CD4-positive, alpha-beta memory T cell (primary cell): ENCODE measurements around the gene ASTN2. TPM values are rescaled to one million over a fixed set of nuclear protein-coding genes. Genes with fewer than 3 reads are reported as not detected.
"Not testable (repeated sequence)": the region's sequence is repeated elsewhere in the genome, so short reads cannot be mapped to it uniquely, and the experiment has no call there.

Experiments used
- CTCF ChIA-PET: fragments of 350-600 bp; sonication (Branson Sonifier 250); formaldehyde crosslinking; loops from one replicate; lab custom pipeline; 2021; ENCODE audit warnings: inconsistent platforms; ENCODE audit not compliant: partially characterized antibody; lab: Charles Lee
- POLR2A ChIA-PET: fragments of 350-600 bp; sonication (Branson Sonifier 250); formaldehyde crosslinking; loops from one replicate; lab custom pipeline; 2021; ENCODE audit not compliant: partially characterized antibody; lab: Charles Lee
- DNase-seq, 5 donors: peaks; one replicate each; pipeline versions ENCODE4 v3.0.0 to v3.0.0-alpha.2; 2020 to 2022; ENCODE audit warnings: mixed read lengths in 1 of 5
- H3K27ac ChIP-seq: one replicate; pipeline ENCODE4 v1.7.0; 2013; ENCODE audit warnings: low read depth, low read length
- H3K27me3 ChIP-seq: 2 replicates; pipeline ENCODE4 v1.7.0; 2013; ENCODE audit warnings: mild to moderate bottlenecking, low read length, moderate library complexity; ENCODE audit not compliant: insufficient read depth
- H3K36me3 ChIP-seq: 2 replicates; pipeline ENCODE4 v1.7.0; 2013; ENCODE audit warnings: mild to moderate bottlenecking, low read length, moderate library complexity; ENCODE audit not compliant: insufficient read depth
- H3K4me1 ChIP-seq: 2 replicates; pipeline ENCODE4 v1.7.0; 2013; ENCODE audit warnings: mild to moderate bottlenecking, low read length, moderate library complexity; ENCODE audit not compliant: insufficient read depth
- H3K4me3 ChIP-seq, 2 donors: one replicate each; pipeline ENCODE4 v1.7.0; 2013; ENCODE audit warnings: low read length in 2 of 2, mild to moderate bottlenecking in 1 of 2
- H3K9me3 ChIP-seq, 2 donors: one replicate each; pipeline ENCODE4 v1.7.0; 2013; ENCODE audit warnings: low read length in 2 of 2, control low read depth in 1 of 2; ENCODE audit not compliant: control insufficient read depth in 1 of 2
- H3K27ac Mint-ChIP-seq, 7 donors: one replicate each; pipeline ENCODE4 v1.8.0; 2020 to 2021; ENCODE audit warnings: mixed read lengths in 7 of 7, mild to moderate bottlenecking in 6 of 7, inconsistent platforms in 3 of 7, moderate library complexity in 3 of 7
- H3K27me3 Mint-ChIP-seq, 2 donors: one replicate each; pipeline ENCODE4 v1.8.0; 2020 to 2021; ENCODE audit warnings: mixed read lengths in 2 of 2
- H3K36me3 Mint-ChIP-seq, 2 donors: one replicate each; pipeline ENCODE4 v1.8.0; 2020 to 2021; ENCODE audit warnings: mixed read lengths in 2 of 2, inconsistent platforms in 1 of 2, mild to moderate bottlenecking in 1 of 2
- H3K4me1 Mint-ChIP-seq, 4 donors: one replicate each; pipeline ENCODE4 v1.8.0; 2020 to 2021; ENCODE audit warnings: mixed read lengths in 4 of 4, mild to moderate bottlenecking in 1 of 4
- H3K4me3 Mint-ChIP-seq, 8 donors: one replicate each; pipeline ENCODE4 v1.8.0; 2020 to 2021; ENCODE audit warnings: mixed read lengths in 8 of 8, mild to moderate bottlenecking in 7 of 8, moderate library complexity in 6 of 8, inconsistent platforms in 3 of 8
- H3K9me3 Mint-ChIP-seq, 8 donors: one replicate each; pipeline ENCODE4 v1.8.0; 2020 to 2021; ENCODE audit warnings: mixed read lengths in 8 of 8, mild to moderate bottlenecking in 5 of 8, inconsistent platforms in 3 of 8, moderate library complexity in 1 of 8
- intact Hi-C: fragments of 100-400 bp; cut with micrococcal nuclease; formaldehyde crosslinking; loops from one replicate; pipeline ENCODE4 v1.15.1; 2023
- polyA plus RNA-seq, 2 donors: library from polyadenylated mRNA; unstranded; fragments of 300-500 nt; fragmentation: Illumina TruSeq; gene quantifications; one replicate each; pipeline ENCODE4 v1.2.3, GENCODE V29; 2021
- total RNA-seq, 2 experiments: library from RNA; stranded (reverse); gene quantifications; one replicate each; pipeline ENCODE4 v1.2.3, GENCODE V29; 2021

ASTN2 gene
- total and polyA plus RNA-seq, 4 experiments from 2014 or later: 2.7 to 5.9 (median 4.8) TPM

DNA sequence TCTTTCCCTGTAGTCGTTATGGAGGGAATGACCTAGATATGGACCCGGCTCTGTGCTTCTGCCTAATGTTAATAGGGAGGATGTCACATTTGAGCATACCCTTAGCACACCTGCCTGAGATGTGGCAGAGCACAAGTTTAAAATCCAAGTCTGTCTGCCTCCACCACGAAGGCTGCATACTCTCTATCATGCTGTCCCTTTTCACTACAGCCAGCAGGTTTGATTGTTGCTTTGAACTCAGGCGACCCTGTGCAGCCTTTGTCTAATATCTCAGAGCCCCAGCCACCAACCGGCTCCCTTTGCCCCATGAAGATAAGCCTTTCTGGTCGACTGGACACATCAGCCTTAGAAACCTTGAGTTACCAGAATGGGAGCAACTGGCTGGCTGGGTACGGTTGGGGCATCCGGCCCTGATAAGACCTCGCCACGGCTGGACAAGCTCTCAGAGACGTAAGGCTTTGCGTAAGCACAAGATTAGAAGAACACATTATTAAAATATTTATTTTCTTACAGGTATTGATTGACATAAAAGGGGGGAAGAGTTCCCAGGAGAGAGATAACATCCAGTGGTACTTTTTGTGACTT, 949.8 kb downstream of the ASTN2 start:
- H3K4me3 Mint-ChIP-seq: no peak overlapping the region
- POLR2A ChIA-PET: no interaction called here
- no peaks in the 10 kb centered on the region for H3K27me3 Mint-ChIP-seq
- H3K9me3 Mint-ChIP-seq: peaks cover 0 to 3% (median 0%) of the 10 kb centered on the region in 8 donors
- H3K27ac ChIP-seq: no peak overlapping the region
- H3K27ac Mint-ChIP-seq: no peak overlapping the region
- H3K27me3 ChIP-seq: no peaks in the 10 kb centered on the region
- no peaks in the 10 kb centered on the region for H3K4me1 ChIP-seq
- H3K36me3 Mint-ChIP-seq: peaks cover 0 to 4% of the 10 kb centered on the region in 2 donors
- intact Hi-C loops: no loop called here
- DNase-seq: no peak
- H3K36me3 ChIP-seq: no peaks in the 10 kb centered on the region
- CTCF ChIA-PET: no interaction called here
- H3K4me1 Mint-ChIP-seq: no peaks in the 10 kb centered on the region
- no peaks in the 10 kb centered on the region for H3K9me3 ChIP-seq
- no peak overlapping the region for H3K4me3 ChIP-seq

DNA sequence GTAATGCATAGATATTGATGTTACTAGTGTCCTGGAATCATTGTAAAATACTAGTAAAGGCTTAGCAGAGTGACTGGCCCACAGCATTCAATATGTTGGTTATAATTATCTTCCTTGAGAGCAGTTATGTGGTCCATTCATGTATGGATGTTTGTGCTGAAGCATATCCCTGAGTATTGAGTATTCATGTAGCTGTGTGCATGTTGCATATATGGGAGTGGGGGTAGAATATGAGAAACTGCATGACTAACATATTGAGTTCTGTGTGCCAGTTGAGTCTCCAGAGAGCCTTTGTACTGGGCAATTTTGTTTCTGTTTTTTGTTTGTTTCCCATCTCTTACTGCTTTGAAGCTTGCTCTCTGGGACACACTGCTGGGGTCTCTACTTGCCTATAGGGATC, 950.4 kb downstream of the ASTN2 start:
- H3K27ac ChIP-seq: no peak overlapping the region
- ChIA-PET CTCF (no interaction called here), POLR2A (no interaction called here)
- no peaks in the 10 kb centered on the region for H3K4me1 Mint-ChIP-seq
- no peak overlapping the region for H3K27ac Mint-ChIP-seq
- H3K4me3 Mint-ChIP-seq: no peak overlapping the region
- no peak overlapping the region for H3K4me3 ChIP-seq
- H3K27me3 Mint-ChIP-seq: no peaks in the 10 kb centered on the region
- no peaks in the 10 kb centered on the region for H3K9me3 ChIP-seq
- peaks cover 0 to 4% of the 10 kb centered on the region in 2 donors for H3K36me3 Mint-ChIP-seq
- H3K27me3 ChIP-seq: no peaks in the 10 kb centered on the region
- no peaks in the 10 kb centered on the region for H3K36me3 ChIP-seq
- intact Hi-C loops: no loop called here
- no peaks in the 10 kb centered on the region for H3K4me1 ChIP-seq
- DNase-seq: no peak
- peaks cover 0 to 3% (median 0%) of the 10 kb centered on the region in 8 donors for H3K9me3 Mint-ChIP-seq

DNA sequence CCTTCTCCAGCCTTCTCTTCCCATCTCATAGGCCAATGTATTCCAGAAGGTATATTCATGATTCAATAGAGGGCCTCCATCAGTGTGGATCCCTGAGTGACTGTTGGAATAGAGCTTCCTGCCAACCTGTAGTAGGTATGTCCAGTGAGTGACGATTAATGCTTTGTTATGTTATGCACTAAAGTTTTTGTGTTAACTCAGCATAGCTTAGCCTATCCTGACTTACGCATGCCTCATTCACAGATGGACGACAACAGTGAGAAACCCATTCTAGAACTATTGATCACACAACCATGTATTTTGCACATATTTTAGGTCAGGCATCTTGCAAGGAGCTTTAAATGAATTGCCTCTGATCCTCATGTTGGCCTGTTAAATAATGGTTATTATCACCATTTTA, 953.2 kb downstream of the ASTN2 start:
- Mint-ChIP-seq H3K4me3 (no peak overlapping the region), H3K9me3 (peaks cover 2 to 14% (median 12%) of the 10 kb centered on the region in 8 donors), H3K27me3 (no peaks in the 10 kb centered on the region), H3K36me3 (peaks cover 0 to 6% of the 10 kb centered on the region in 2 donors), H3K27ac (no peak overlapping the region), H3K4me1 (no peaks in the 10 kb centered on the region)
- Histone ChIP-seq H3K27me3 (no peaks in the 10 kb centered on the region), H3K36me3 (no peaks in the 10 kb centered on the region), H3K27ac (no peak overlapping the region), H3K4me1 (no peaks in the 10 kb centered on the region), H3K9me3 (peaks cover 0 to 3% of the 10 kb centered on the region in 2 donors), H3K4me3 (no peak overlapping the region)
- ChIA-PET POLR2A (no interaction called here), CTCF (no interaction called here)
- no peak for DNase-seq
- intact Hi-C loops: no loop called here

DNA sequence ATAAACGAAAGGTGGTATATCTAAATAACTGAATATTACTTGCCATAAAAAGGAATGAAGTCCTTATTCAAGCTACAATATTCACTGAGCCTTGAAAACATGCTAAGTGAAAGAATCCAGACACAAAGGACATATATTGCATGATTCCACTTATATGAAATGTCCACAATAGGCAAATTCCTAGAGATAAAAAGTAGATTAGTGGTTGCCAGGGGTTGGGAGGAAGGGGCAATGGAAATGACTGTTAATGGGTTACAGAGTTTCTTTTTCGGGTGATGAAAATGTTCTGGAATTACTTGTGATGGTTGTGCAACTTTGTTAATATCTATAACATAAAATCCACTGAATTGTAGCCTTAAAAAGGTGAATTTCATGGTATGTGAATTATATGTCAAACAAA, 954.8 kb downstream of the ASTN2 start:
- peaks cover 0 to 14% of the 10 kb centered on the region in 2 donors for H3K36me3 Mint-ChIP-seq
- no peak overlapping the region for H3K27ac ChIP-seq
- no peaks in the 10 kb centered on the region for H3K4me1 ChIP-seq
- no peaks in the 10 kb centered on the region for H3K36me3 ChIP-seq
- DNase-seq: no peak
- H3K4me3 ChIP-seq: no peak overlapping the region
- H3K27ac Mint-ChIP-seq: no peak overlapping the region
- POLR2A ChIA-PET: no interaction called here
- peaks cover 2 to 24% (median 20%) of the 10 kb centered on the region in 8 donors for H3K9me3 Mint-ChIP-seq
- CTCF ChIA-PET: no interaction called here
- no peaks in the 10 kb centered on the region for H3K27me3 ChIP-seq
- no peak overlapping the region for H3K4me3 Mint-ChIP-seq
- H3K27me3 Mint-ChIP-seq: no peaks in the 10 kb centered on the region
- intact Hi-C loops: no loop called here
- peaks cover 0 to 3% of the 10 kb centered on the region in 2 donors for H3K9me3 ChIP-seq
- H3K4me1 Mint-ChIP-seq: no peaks in the 10 kb centered on the region

DNA sequence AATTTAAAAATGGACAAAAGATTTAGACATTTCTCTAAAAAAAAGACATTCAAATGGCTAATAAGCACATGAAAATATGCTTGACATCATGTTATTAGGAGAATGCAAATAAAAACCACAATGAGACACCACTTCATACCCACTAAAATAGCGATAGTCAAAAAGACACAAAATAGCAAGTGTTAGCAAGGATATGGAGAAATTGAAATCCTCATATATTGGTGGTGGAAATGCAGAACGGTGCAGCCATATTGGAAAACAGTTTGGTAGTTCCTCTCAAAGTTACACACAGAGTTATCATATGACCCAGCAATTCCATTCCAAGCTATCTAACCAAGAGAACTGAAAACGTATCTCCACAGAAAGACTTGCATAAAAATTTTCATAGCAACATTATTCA, 955.3 kb downstream of the ASTN2 start:
- Histone ChIP-seq H3K9me3 (peaks cover 0 to 3% of the 10 kb centered on the region in 2 donors), H3K4me1 (no peaks in the 10 kb centered on the region), H3K36me3 (no peaks in the 10 kb centered on the region), H3K27me3 (no peaks in the 10 kb centered on the region), H3K4me3 (no peak overlapping the region), H3K27ac (no peak overlapping the region)
- POLR2A ChIA-PET: no interaction called here
- DNase-seq: no peak
- CTCF ChIA-PET: no interaction called here
- H3K27ac Mint-ChIP-seq: no peak overlapping the region
- H3K9me3 Mint-ChIP-seq: peaks cover 2 to 24% (median 21%) of the 10 kb centered on the region in 8 donors
- H3K27me3 Mint-ChIP-seq: no peaks in the 10 kb centered on the region
- H3K36me3 Mint-ChIP-seq: peaks cover 0 to 16% of the 10 kb centered on the region in 2 donors
- intact Hi-C loops: no loop called here
- H3K4me3 Mint-ChIP-seq: no peak overlapping the region
- H3K4me1 Mint-ChIP-seq: no peaks in the 10 kb centered on the region

DNA sequence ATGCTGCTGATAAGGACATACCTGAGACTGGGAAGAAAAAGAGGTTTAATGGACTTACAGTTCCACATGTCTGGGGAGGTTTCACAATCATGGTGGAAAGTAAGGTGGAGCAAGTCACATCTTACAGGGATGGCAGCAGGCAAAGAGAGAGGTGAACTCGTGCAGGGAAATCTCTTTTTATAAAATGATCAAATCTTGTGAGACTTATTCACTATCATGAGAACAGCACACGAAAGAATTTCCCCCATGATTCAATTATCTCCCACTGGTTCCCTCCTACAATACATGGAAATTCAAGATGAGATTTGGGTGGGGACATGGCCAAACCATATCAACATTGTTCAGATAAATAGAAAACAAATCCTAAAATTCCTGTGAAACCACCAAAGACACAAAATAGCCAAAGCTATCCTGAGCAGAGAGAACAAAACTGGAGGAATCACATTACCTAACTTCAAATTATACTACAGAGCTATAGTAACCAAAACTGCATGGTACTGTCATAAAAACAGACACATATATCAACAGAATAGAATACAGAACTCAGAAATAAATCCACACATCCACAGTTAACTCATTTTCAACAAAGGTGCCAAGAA, 958.3 kb downstream of the ASTN2 start:
- Mint-ChIP-seq H3K36me3 (peaks cover 3 to 21% of the 10 kb centered on the region in 2 donors), H3K9me3 (peaks cover 0 to 28% (median 21%) of the 10 kb centered on the region in 8 donors), H3K27me3 (no peaks in the 10 kb centered on the region), H3K27ac (no peak overlapping the region), H3K4me3 (no peak overlapping the region), H3K4me1 (no peaks in the 10 kb centered on the region)
- POLR2A ChIA-PET: no interaction called here
- CTCF ChIA-PET: no interaction called here
- no peaks in the 10 kb centered on the region for H3K4me1 ChIP-seq
- peaks cover 0 to 3% of the 10 kb centered on the region in 2 donors for H3K9me3 ChIP-seq
- H3K27ac ChIP-seq: no peak overlapping the region
- H3K4me3 ChIP-seq: no peak overlapping the region
- no peaks in the 10 kb centered on the region for H3K36me3 ChIP-seq
- intact Hi-C loops: no loop called here
- DNase-seq: no peak
- no peaks in the 10 kb centered on the region for H3K27me3 ChIP-seq

DNA sequence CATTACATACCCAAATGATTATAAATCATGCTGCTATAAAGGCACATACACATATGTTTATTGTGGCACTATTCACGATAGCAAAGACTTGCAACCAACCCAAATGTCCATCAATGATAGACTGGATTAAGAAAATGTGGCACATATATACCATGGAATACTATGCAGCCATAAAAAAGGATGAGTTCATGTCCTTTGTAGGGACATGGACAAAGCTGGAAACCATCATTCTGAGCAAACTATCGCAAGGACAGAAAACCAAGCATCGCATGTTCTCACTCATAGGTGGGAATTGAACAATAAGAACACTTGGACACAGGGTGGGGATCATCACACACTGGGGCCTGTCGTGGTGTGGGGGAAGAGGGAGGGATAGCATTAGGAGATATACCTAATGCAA, 960.3 kb downstream of the ASTN2 start:
- H3K4me1 ChIP-seq, intact Hi-C loops, H3K27ac ChIP-seq, H3K4me3 Mint-ChIP-seq, H3K27me3 ChIP-seq, H3K27me3 Mint-ChIP-seq, H3K27ac Mint-ChIP-seq, POLR2A ChIA-PET, H3K4me3 ChIP-seq, H3K36me3 ChIP-seq, H3K9me3 ChIP-seq, CTCF ChIA-PET, H3K4me1 Mint-ChIP-seq, DNase-seq: not testable (repeated sequence)
- H3K36me3 Mint-ChIP-seq: peaks cover 3 to 21% of the 10 kb centered on the region in 2 donors
- peaks cover 0 to 28% (median 21%) of the 10 kb centered on the region in 8 donors for H3K9me3 Mint-ChIP-seq
